Fibroblast of lung (primary cell): ENCODE data around the gene SCO2. TPM values are rescaled to one million over a fixed set of nuclear protein-coding genes. Genes with fewer than 3 reads are reported as not detected.

Experiments used
- DNase-seq, 2 donors: peaks; one replicate each; pipeline versions ENCODE4 v3.0.0 to v3.0.0-alpha.2; 2010; ENCODE audit warnings: low read depth in 2 of 2
- H2AFZ ChIP-seq: 2 replicates; pipeline ENCODE4 v1.5.1; 2012; ENCODE audit warnings: low read length, control low read depth, inconsistent platforms
- H3K27ac ChIP-seq: 2 replicates; pipeline ENCODE4 v1.5.1; 2011; ENCODE audit warnings: low read length, control low read depth; ENCODE audit not compliant: insufficient read depth
- H3K27me3 ChIP-seq: 2 replicates; pipeline ENCODE4 v1.5.1; 2011; ENCODE audit warnings: mild to moderate bottlenecking, low read length; ENCODE audit not compliant: control insufficient read depth, insufficient read depth
- H3K36me3 ChIP-seq: 2 replicates; pipeline ENCODE4 v1.5.1; 2011; ENCODE audit warnings: low read length; ENCODE audit not compliant: control insufficient read depth, insufficient read depth
- H3K4me1 ChIP-seq: 2 replicates; pipeline ENCODE4 v1.5.1; 2011; ENCODE audit warnings: low read length; ENCODE audit not compliant: control insufficient read depth, insufficient read depth; ENCODE audit errors: extremely low read depth
- H3K4me2 ChIP-seq: 2 replicates; pipeline ENCODE4 v1.5.1; 2011; ENCODE audit warnings: low read length, control low read depth; ENCODE audit not compliant: insufficient read depth; ENCODE audit errors: extremely low read depth
- H3K4me3 ChIP-seq, 4 experiments: fragments of 200-600 bp in 1 of 4; sonication (generic) in 1 of 4; replicated peaks in 1 of 4; 2 replicates each; pipeline ENCODE4 v1.5.1; 2011 to 2016; ENCODE audit warnings: low read length in 4 of 4, low read depth in 3 of 4, mild to moderate bottlenecking in 3 of 4, control low read depth in 2 of 4, inconsistent platforms in 1 of 4, mixed read lengths in 1 of 4; ENCODE audit not compliant: insufficient read depth in 1 of 4; ENCODE audit errors: control extremely low read depth in 1 of 4
- H3K79me2 ChIP-seq: 2 replicates; pipeline ENCODE4 v1.5.1; 2012; ENCODE audit warnings: mild to moderate bottlenecking, low read length, inconsistent platforms; ENCODE audit not compliant: control insufficient read depth, insufficient read depth
- H3K9ac ChIP-seq: 2 replicates; pipeline ENCODE4 v1.5.1; 2011; ENCODE audit warnings: mild to moderate bottlenecking, low read length, control low read depth; ENCODE audit not compliant: insufficient read depth
- H3K9me3 ChIP-seq: 2 replicates; pipeline ENCODE4 v1.5.1; 2012; ENCODE audit warnings: low read depth, low read length; ENCODE audit not compliant: control insufficient read depth, insufficient read depth
- H4K20me1 ChIP-seq: 2 replicates; pipeline ENCODE4 v1.5.1; 2011; ENCODE audit warnings: low read length; ENCODE audit not compliant: control insufficient read depth, insufficient read depth; ENCODE audit errors: extremely low read depth
- CTCF ChIP-seq, 2 donors: IDR thresholded peaks in 1 of 2; conservative IDR thresholded peaks in 1 of 2; 1 replicate in 1 of 2; 2 replicates in 1 of 2; pipeline ENCODE4 v1.5.1; 2011 to 2012; ENCODE audit warnings: low read length in 2 of 2, control low read depth in 1 of 2, inconsistent platforms in 1 of 2, low read depth in 1 of 2, mild to moderate bottlenecking in 1 of 2
- EZH2 ChIP-seq: IDR thresholded peaks from 2 replicates; pipeline ENCODE4 v1.5.1; 2012; ENCODE audit warnings: low read length, control low read depth, mild to moderate bottlenecking; ENCODE audit errors: missing control alignments
- polyA plus RNA-seq, 2 donors: library from polyadenylated mRNA; depleted of rRNA in 1 of 2; stranded (reverse) in 1 of 2; unstranded in 1 of 2; fragments of >200 nt; gene quantifications; 2 replicates each; pipeline ENCODE4 v1.2.1, GENCODE V29; 2011 to 2012; ENCODE audit warnings: missing spikeins in 1 of 2
- total RNA-seq: library from RNA; depleted of rRNA; stranded (reverse); fragments of >200 nt; gene quantifications from 2 replicates; pipeline ENCODE4 v1.2.1, GENCODE V29; 2014

The SCO2 gene
- total and polyA plus RNA-seq, 2 donors (not counting 1 experiment from before 2014, with no cell fraction given): 0.42 to 3.1 TPM

GRCh38 chr22:50572965-50573364 is 47.6 kb upstream of the SCO2 start:
- H3K36me3 ChIP-seq: no peaks in the 10 kb centered on the region
- TF ChIP-seq CTCF (conservative IDR thresholded peaks at IDR 0.05 in 1 of 2, IDR thresholded peaks at IDR 0.05 in 1 of 2; ENCODE audit: low read depth in 1 of 2, low read length in 2 of 2) (no peak), EZH2 (no peak)
- H3K9ac ChIP-seq: no peak overlapping the region
- no peak for DNase-seq
- no peak overlapping the region for H3K27ac ChIP-seq
- H4K20me1 ChIP-seq: no peaks in the 10 kb centered on the region
- H3K27me3 ChIP-seq: no peaks in the 10 kb centered on the region
- H3K79me2 ChIP-seq: no peaks in the 10 kb centered on the region
- H3K9me3 ChIP-seq: no peaks in the 10 kb centered on the region
- no peaks in the 10 kb centered on the region for H3K4me1 ChIP-seq
- no peak overlapping the region for H2AFZ ChIP-seq
- no peak overlapping the region for H3K4me3 ChIP-seq
- no peak overlapping the region for H3K4me2 ChIP-seq

GRCh38 chr22:50571264-50572175 is 46.1 kb upstream of the SCO2 start:
- Histone ChIP-seq H3K9me3 (no peaks in the 10 kb centered on the region), H4K20me1 (no peaks in the 10 kb centered on the region), H3K4me2 (no peak overlapping the region), H3K4me3 (no peak overlapping the region), H3K9ac (no peak overlapping the region), H3K36me3 (no peaks in the 10 kb centered on the region), H3K79me2 (no peaks in the 10 kb centered on the region), H3K27ac (no peak overlapping the region), H3K4me1 (no peaks in the 10 kb centered on the region), H2AFZ (no peak overlapping the region), H3K27me3 (no peaks in the 10 kb centered on the region)
- TF ChIP-seq EZH2 (no peak), CTCF (conservative IDR thresholded peaks at IDR 0.05 in 1 of 2, IDR thresholded peaks at IDR 0.05 in 1 of 2; ENCODE audit: low read depth in 1 of 2, low read length in 2 of 2) (no peak)
- no peak for DNase-seq

DNA sequence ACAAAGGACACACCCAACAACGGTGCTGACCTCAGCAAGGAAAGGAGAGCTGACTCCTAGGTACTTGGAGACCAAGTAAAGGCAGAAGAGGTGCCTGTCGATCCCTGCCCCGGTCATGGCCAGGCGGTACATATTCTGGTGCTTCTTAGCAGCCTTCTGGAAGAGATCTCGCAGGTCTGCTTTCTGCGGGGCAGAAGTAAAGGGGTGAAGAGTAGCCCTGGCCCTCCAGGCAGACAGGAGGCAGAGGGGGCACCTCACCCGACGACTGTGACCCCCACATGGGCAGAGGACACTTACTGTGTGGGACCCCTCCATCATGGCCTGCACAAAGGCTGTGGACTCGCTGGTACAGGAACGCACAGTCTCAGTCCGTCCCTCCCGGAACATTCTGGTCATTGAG is 45.5 kb upstream of the SCO2 start:
- Histone ChIP-seq H2AFZ (no peak overlapping the region), H3K27me3 (no peaks in the 10 kb centered on the region), H3K27ac (no peak overlapping the region), H3K9ac (no peak overlapping the region), H3K4me2 (no peak overlapping the region), H4K20me1 (no peaks in the 10 kb centered on the region), H3K36me3 (no peaks in the 10 kb centered on the region), H3K4me1 (no peaks in the 10 kb centered on the region), H3K4me3 (no peak overlapping the region), H3K79me2 (no peaks in the 10 kb centered on the region), H3K9me3 (no peaks in the 10 kb centered on the region)
- TF ChIP-seq EZH2 (no peak), CTCF (conservative IDR thresholded peaks at IDR 0.05 in 1 of 2, IDR thresholded peaks at IDR 0.05 in 1 of 2; ENCODE audit: low read depth in 1 of 2, low read length in 2 of 2) (no peak)
- no peak for DNase-seq
